NOMO-1 (cell line): ENCODE results near the gene RFLNA.

Experiments
- DNase-seq, 2 experiments: peaks; one replicate each; lab custom pipeline; 2025; ENCODE audit not compliant: unreplicated experiment in 2 of 2; lab: John Stamatoyannopoulos, UW

RFLNA gene

DNA sequence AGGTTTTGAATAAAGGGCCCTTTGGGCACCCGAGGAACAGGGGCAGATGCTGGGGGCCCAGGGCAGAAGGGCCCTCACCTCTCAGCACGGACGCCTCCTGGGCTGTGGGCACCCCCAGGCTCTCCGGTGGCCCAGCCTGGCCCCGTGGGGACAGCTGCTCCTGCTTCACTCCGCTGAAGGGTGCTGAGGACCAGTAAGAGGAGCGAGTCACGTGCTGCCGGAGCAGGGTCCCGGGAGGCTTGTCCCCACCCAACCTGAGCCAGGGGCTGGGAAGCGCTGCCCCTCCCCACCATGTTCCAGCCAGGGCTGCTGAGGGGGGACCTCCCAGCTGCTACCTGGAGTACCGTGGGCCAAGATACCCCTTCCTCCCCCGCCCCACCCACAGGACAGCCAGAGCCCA, 59.5 kb downstream of the RFLNA start:
- no peak for DNase-seq

- DNase-seq, result no peak
Observed at GRCh38 chr12:124356221-124356620, 61.3 kb downstream of the RFLNA start.

- DNase-seq, result no peak
Observed at GRCh38 chr12:124357616-124358015, 62.7 kb downstream of the RFLNA start.

DNA sequence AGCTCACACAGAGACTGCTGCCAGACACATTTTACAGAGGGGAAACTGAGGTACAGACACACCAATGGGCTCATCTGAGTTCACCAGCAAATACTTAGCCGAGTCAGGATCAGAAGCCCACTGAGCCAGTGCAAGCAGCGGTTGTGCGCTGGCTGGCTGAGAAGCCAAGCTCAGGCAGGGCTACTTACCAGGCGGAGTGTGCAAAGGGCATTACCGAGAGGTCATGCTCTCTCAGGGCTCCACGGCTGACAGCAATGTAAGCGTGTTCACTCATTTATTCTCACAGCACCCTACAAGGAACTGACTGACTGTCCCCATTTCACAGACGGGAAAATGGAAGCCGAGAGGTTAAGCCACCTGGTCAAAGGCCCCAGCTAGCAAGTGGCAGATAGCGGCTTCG, 63.7 kb downstream of the RFLNA start:
- DNase-seq, result no peak

DNA sequence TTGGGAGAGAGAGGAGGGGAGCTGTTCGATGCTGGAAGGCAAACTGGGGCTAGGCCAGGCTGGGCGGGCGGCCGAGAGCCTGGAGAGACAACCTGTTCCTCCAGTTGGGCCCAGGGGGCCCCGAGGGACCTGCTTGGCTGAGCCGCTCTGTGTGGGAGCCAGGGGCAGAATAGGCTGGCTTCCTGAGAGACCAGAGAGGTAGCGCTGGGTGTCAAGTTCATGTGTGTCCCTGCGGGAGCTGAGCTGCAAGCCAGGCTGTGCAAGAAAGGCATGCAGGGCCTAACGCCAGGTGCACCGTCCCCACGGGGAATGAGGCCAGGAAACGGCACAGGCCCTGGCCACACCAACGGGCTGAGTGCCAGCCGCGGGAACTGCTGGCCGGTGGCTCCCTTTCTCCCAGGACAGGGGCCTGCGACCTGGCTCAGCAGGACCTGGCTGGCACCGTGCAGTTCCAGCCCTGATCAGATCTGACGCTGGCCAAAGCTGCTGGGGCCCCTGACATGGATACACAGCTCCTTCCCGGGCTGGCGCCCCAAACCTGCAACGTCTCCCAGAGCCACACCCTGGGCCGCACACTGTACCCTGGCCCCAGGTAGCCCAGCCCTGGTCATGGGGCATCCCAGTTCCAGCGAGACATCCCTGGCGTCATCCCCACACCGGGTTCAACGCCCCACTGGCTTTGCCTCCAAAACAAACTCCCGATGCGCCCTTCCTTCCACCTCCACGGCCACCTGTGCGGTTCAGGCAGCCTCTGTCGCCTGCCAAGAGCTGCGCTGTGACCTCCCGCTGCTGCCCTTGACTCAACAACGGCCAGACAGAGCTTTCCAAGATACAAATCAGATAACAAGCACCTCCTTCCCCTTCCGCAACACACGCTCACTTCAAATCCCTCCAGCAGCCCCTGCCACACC, 65.0 kb downstream of the RFLNA start:
- DNase-seq, result no peak

DNA sequence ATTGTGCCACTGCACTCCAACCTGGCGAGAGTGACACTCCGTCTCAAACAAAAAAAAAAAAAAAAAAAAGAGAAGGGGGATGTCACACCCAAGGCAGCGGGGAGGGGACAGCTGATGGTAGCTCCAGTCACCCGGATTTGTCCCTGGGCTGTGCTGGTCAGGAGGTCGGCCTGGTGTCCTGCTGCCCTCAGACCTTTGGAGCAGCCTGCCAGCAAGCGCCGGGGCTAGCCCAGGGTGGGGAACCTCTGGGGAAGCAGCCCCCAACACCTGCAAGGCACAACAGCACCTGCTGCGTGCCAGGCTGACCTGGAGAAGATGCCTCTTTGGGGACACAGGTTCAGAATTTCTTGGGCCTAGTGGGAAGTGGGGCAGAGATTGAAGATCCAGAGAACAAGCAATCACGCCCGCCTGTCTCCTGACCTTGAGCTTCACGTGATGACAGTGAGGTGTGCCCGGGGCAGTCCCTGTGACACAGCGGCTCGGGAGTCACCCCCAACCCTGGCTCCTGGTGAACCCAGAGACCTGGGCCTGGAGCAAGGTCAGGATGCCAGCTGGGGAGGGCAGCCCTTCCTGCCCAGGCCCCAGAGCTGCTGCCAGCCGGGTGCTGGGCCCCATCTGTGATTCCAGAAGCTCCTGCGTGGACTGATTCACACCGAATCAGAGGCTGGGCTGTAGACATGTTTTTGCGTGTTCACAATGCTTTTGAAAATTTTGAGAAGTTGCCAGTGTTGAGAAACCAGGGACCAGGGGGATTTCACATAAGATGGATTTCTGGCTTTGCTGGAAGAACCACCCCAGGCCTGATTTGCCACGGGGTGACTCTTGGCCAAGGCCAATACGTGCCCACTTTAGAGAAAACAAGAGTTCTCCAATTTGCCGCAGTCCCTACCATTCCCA, 66.4 kb downstream of the RFLNA start:
- no peak for DNase-seq

DNA sequence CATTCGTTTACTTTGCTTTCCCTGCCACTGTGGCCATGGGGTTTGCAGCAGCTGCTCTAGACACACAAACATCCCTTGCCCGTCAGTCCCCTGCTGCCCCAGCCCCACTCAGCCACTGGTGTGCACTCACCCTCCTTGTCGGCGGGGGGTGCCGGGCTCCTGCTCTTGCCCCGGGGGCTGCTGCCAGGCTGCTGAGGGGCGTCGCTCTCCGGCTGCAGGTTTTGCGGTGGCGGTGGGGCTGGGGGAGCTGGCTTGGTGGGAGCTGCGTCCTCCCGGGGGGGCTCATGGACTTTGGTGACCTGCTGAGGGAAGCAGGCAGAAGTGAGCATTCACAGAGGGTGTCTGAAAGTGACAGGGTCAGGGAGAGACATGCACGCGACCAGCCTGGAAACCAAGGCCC, 67.1 kb downstream of the RFLNA start:
- no peak for DNase-seq

DNA sequence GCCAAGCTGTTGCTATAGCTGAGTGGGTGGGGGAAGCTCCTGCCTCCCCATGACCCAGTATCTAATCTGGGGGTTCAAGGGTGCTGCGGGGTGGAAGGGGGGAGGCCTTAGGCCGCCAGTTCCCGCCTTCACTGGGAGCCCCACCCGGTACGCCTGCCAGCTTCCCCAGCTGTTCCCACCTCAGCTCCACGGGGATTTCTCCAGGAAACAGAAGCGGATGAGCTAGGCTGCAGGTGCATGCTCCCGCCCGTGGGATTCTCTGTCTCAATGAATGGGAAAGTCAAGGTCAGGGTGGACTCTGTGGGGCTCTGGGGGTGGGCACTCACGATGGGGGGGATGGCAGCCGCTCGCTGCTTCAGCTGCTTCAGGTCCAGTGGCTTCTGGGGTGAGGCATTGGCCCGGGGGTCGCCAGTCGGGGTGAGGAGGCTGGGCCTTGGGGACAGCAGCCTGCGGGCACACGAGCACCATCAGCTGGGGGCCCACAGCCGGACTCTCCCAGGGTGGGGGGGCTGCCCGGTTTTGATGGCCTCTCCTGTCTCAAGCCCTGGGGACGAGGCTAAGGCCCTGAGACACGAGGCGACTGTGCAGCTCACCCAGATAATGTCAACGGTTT, 68.6 kb downstream of the RFLNA start:
- DNase-seq, result no peak

GRCh38 chr12:124364543-124364942, 69.7 kb downstream of the RFLNA start:
- no peak for DNase-seq
